Activated CD8-positive, alpha-beta memory T cell treated with anti-CD3 and anti-CD28 coated beads, Interleukin-2, amount 10 ng/mL, durations not matched to agents 7 days and 5 days (primary cell): ENCODE data around the gene SNTA1. TPM values are rescaled to one million over a fixed set of nuclear protein-coding genes. Genes with fewer than 3 reads are reported as not detected.
A peak's percentile ranks its signal among the peaks of the same experiment; 100 is the strongest.
"Not testable (repeated sequence)": the region's sequence is repeated elsewhere in the genome, so short reads cannot be mapped to it uniquely, and the experiment has no call there.

Experiments
- ATAC-seq: fragments of 150-1000 bp; cut with Tn5 transposase; one replicate; pipeline ENCODE4 v1.10.0; 2021; ENCODE audit warnings: moderate library complexity
- CTCF ChIA-PET: fragments of 350-600 bp; sonication (Branson Sonifier 250); formaldehyde crosslinking; loops from one replicate; lab custom pipeline; 2021; ENCODE audit warnings: antibody characterized with exemption; lab: Charles Lee
- DNase-seq: peaks from one replicate; pipeline ENCODE4 v3.0.0-alpha.2; 2020
- H3K27ac Mint-ChIP-seq: one replicate; pipeline ENCODE4 v1.8.0; 2021; ENCODE audit warnings: mild to moderate bottlenecking, mixed read lengths
- H3K27me3 Mint-ChIP-seq: one replicate; pipeline ENCODE4 v1.8.0; 2021; ENCODE audit warnings: mixed read lengths
- H3K36me3 Mint-ChIP-seq: one replicate; pipeline ENCODE4 v1.8.0; 2021; ENCODE audit warnings: mild to moderate bottlenecking, mixed read lengths
- H3K4me1 Mint-ChIP-seq: one replicate; pipeline ENCODE4 v1.8.0; 2021; ENCODE audit warnings: mixed read lengths
- H3K4me3 Mint-ChIP-seq: one replicate; pipeline ENCODE4 v1.8.0; 2021; ENCODE audit warnings: mild to moderate bottlenecking, moderate library complexity, mixed read lengths
- H3K9me3 Mint-ChIP-seq: one replicate; pipeline ENCODE4 v1.8.0; 2022; ENCODE audit warnings: low read depth, mixed read lengths
- total RNA-seq, 2 experiments: library from RNA; stranded (reverse); gene quantifications; one replicate each; pipeline ENCODE4 v1.2.3, GENCODE V29; 2021

The SNTA1 gene
- 1 to 10 TPM; 3.7 to 5.7 TPM for total RNA-seq

GRCh38 chr20:33443512-33444239, at the start of gene SNTA1:
Gene SNTA1 (minus strand): TSS chr20:33443763. CDS start chr20:33443620, 143 bp downstream.
- peaks cover 7% of the 10 kb centered on the region for H3K27me3 Mint-ChIP-seq
- peak within 1 kb of the TSS; percentile 86 for H3K4me3 Mint-ChIP-seq
- CTCF ChIA-PET = interaction anchor here (0.5 to 3.2 kb wide), 11 partner anchors 10 to 236 kb away, joined by 3 to 22 read pairs (median 5); partner anchors contain the start of genes ACTL10, C20orf144 and CBFA2T2
- H3K9me3 Mint-ChIP-seq = peaks cover 2% of the 10 kb centered on the region
- ATAC-seq (peak; percentile 91), DNase-seq (peak; percentile 94)
- H3K27ac Mint-ChIP-seq = peak within 1 kb of the TSS; percentile 84
- no peaks in the 10 kb centered on the region for H3K36me3 Mint-ChIP-seq
- H3K4me1 Mint-ChIP-seq = peaks cover 20% of the 10 kb centered on the region

- no peak for ATAC-seq
- H3K36me3 Mint-ChIP-seq = no peaks in the 10 kb centered on the region
Measured at GRCh38 chr20:33490934-33491656, 47.5 kb upstream of the SNTA1 start.

GRCh38 chr20:33490023-33490933, 46.7 kb upstream of the SNTA1 start, which contains the start of gene CBFA2T2:
Gene CBFA2T2 (plus strand): TSS chr20:33490096. CDS start chr20:33490268, 172 bp downstream.
- CTCF ChIA-PET = interaction anchor here (0.6 to 2.5 kb wide), 13 partner anchors 10 to 822 kb away, joined by 3 to 18 read pairs (median 3); partner anchors contain the start of genes ACTL10 and SNTA1
- peak within 1 kb of the TSS; percentile 89 for H3K27ac Mint-ChIP-seq
- peak; percentile 69 for DNase-seq

More at GRCh38 chr20:33490934-33491656, 47.5 kb upstream of the SNTA1 start:
- H3K9me3 Mint-ChIP-seq = no peaks in the 10 kb centered on the region
- no peaks in the 10 kb centered on the region for H3K27me3 Mint-ChIP-seq
- peaks cover 10% of the 10 kb centered on the region for H3K4me1 Mint-ChIP-seq
- CTCF ChIA-PET = interaction anchor here (0.6 to 1.5 kb wide), 4 partner anchors 16 to 228 kb away, joined by 3 to 5 read pairs (median 4); partner anchors contain the start of gene SNTA1
- peak overlapping the region; percentile 77 for H3K27ac Mint-ChIP-seq
- DNase-seq = no peak
- peak overlapping the region; percentile 84 for H3K4me3 Mint-ChIP-seq

DNA sequence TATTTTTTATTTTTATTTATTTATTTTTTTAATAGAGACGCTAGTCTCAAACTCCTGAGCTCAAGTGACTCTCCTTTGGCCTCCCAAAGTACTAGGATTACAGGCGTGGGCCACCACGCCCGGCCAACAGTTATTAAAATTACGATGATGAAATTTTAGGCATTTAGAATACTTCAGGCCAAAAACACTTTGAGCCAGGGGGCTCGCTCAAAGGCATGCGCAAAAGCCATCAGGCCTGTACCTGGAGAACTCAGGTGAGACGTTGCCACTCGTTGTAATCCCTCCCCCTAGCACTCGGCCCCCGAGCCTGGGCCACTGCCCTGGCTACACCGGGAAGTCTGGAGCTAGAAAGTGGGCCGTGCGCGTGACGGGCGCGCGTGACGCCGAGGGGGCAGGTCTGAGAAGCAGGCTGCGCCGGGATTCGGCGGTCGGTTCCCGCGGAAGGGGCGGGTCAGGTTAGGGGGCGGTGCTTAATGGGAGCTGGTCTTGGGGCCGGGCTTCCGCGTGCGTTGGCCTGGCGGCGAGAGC, 46.0 kb upstream of the SNTA1 start:
- peak overlapping the region; percentile 84 for H3K4me3 Mint-ChIP-seq
- no peaks in the 10 kb centered on the region for H3K36me3 Mint-ChIP-seq
- DNase-seq (peak; percentile 99), ATAC-seq (peak; percentile 96)
- H3K9me3 Mint-ChIP-seq = no peaks in the 10 kb centered on the region
- CTCF ChIA-PET = interaction anchor here (0.6 to 2.5 kb wide), 13 partner anchors 10 to 823 kb away, joined by 3 to 18 read pairs (median 3); partner anchors contain the start of genes ACTL10 and SNTA1
- no peaks in the 10 kb centered on the region for H3K27me3 Mint-ChIP-seq
- H3K4me1 Mint-ChIP-seq = peaks cover 10% of the 10 kb centered on the region
- H3K27ac Mint-ChIP-seq = peak overlapping the region; percentile 89

More at GRCh38 chr20:33490023-33490933, 46.7 kb upstream of the SNTA1 start, which contains the start of gene CBFA2T2:
- ATAC-seq = peak; percentile 68
- no peaks in the 10 kb centered on the region for H3K9me3 Mint-ChIP-seq
- peak within 1 kb of the TSS; percentile 84 for H3K4me3 Mint-ChIP-seq
- H3K36me3 Mint-ChIP-seq = no peaks in the 10 kb centered on the region
- H3K27me3 Mint-ChIP-seq = no peaks in the 10 kb centered on the region
- H3K4me1 Mint-ChIP-seq = peaks cover 10% of the 10 kb centered on the region

DNA sequence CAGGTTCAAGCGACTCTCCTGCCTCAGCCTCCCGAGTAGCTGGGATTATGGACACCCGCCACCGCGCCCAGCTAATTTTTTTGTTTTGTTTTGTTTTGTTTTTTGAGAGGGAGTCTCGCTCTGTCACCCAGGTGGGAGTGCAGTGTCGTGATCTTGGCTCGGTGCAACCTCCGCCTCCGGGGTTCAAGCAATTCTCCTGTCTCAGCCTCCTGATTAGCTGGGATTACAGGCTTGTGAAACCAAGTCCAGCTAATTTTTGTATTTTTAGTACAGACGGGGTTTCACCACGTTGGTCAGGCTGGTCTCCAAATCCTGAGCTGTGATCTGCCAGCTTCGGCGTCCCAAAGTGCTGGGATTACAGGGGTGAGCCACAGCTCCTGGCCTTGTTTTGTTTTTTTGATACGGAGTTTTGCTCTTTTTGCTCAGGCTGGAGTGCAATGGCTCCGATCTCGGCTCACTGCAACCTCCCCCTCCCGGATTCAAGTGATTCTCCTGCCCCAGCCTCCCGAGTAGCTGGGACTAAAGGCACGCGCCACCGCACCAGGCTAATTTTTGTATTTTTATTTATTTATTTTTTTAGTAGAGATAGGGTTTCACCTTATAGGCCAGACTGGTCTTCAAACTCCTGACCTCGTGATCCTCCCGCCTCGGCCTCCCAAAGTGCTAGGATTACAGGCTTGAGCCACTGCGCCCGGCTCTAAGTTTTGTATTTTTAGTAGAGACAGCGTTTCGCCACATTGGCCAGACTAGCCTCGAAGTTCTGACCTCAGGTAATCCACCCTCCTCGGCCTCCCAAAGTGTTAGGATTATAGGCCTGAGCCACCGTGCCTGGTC, 45.3 kb upstream of the SNTA1 start:
- ATAC-seq, H3K9me3 Mint-ChIP-seq, H3K36me3 Mint-ChIP-seq, H3K4me3 Mint-ChIP-seq, DNase-seq, H3K27me3 Mint-ChIP-seq: not testable (repeated sequence)
- H3K27ac Mint-ChIP-seq = peak overlapping the region; percentile 40
- H3K4me1 Mint-ChIP-seq = peaks cover 10% of the 10 kb centered on the region
- CTCF ChIA-PET = interaction anchor here (0.9 to 2.5 kb wide), 9 partner anchors 9 to 230 kb away, joined by 3 to 18 read pairs (median 3); partner anchors contain the start of gene ACTL10

GRCh38 chr20:33488201-33488600, 44.6 kb upstream of the SNTA1 start:
- Mint-ChIP-seq H3K9me3 (no peaks in the 10 kb centered on the region), H3K27ac (no peak overlapping the region), H3K4me3 (peak overlapping the region; percentile 7), H3K36me3 (no peaks in the 10 kb centered on the region), H3K27me3 (no peaks in the 10 kb centered on the region), H3K4me1 (peaks cover 9% of the 10 kb centered on the region)
- CTCF ChIA-PET = interaction anchor here (2.5 kb wide), 1 partner anchor 179 kb away, joined by 18 read pairs; the partner anchor contains the start of gene ACTL10
- ATAC-seq (no peak), DNase-seq (no peak)

- H3K27me3 Mint-ChIP-seq, H3K36me3 Mint-ChIP-seq, ATAC-seq, H3K4me3 Mint-ChIP-seq, DNase-seq, CTCF ChIA-PET, H3K27ac Mint-ChIP-seq, H3K9me3 Mint-ChIP-seq, H3K4me1 Mint-ChIP-seq: not testable (repeated sequence)
Measured at GRCh38 chr20:33483186-33483585, 39.6 kb upstream of the SNTA1 start.

DNA sequence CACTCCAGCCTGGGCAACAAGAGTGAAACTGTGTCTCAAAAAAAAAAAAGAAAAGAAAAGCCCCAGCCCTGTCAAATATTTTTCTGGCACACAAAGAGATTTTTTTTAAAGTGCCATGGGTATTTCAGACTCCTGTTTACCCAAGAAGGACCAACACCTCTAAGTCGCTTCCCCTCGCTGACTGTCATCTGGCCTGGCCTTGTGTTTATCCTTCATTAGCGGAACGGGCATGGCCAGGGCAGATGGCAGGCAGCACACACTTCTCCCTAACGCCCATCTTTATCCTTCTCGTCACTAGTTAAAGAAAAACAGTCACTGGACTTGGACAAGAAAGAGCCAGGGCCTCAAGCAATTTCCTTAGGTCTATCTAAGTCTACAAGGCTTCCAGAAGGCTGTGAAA, 39.0 kb upstream of the SNTA1 start:
- no peak for ATAC-seq
- Mint-ChIP-seq H3K4me3 (no peak overlapping the region), H3K36me3 (no peaks in the 10 kb centered on the region), H3K4me1 (no peaks in the 10 kb centered on the region), H3K27ac (no peak overlapping the region), H3K27me3 (no peaks in the 10 kb centered on the region), H3K9me3 (no peaks in the 10 kb centered on the region)
- DNase-seq = no peak
- CTCF ChIA-PET = no interaction called here

GRCh38 chr20:33481431-33481941, 37.9 kb upstream of the SNTA1 start:
- Mint-ChIP-seq H3K27me3 (no peaks in the 10 kb centered on the region), H3K4me1 (no peaks in the 10 kb centered on the region), H3K4me3 (no peak overlapping the region), H3K27ac (no peak overlapping the region), H3K36me3 (no peaks in the 10 kb centered on the region), H3K9me3 (no peaks in the 10 kb centered on the region)
- CTCF ChIA-PET = no interaction called here
- DNase-seq (no peak), ATAC-seq (no peak)

- Mint-ChIP-seq H3K27me3 (no peaks in the 10 kb centered on the region), H3K4me3 (no peak overlapping the region), H3K4me1 (no peaks in the 10 kb centered on the region), H3K9me3 (no peaks in the 10 kb centered on the region), H3K27ac (no peak overlapping the region), H3K36me3 (no peaks in the 10 kb centered on the region)
- no peak for DNase-seq
- ATAC-seq = no peak
- CTCF ChIA-PET = interaction anchor here (1.2 to 1.6 kb wide), 2 partner anchors 9 to 188 kb away, joined by 4 read pairs; partner anchors contain the start of gene CBFA2T2
Measured at GRCh38 chr20:33480048-33480447, 36.5 kb upstream of the SNTA1 start.

DNA sequence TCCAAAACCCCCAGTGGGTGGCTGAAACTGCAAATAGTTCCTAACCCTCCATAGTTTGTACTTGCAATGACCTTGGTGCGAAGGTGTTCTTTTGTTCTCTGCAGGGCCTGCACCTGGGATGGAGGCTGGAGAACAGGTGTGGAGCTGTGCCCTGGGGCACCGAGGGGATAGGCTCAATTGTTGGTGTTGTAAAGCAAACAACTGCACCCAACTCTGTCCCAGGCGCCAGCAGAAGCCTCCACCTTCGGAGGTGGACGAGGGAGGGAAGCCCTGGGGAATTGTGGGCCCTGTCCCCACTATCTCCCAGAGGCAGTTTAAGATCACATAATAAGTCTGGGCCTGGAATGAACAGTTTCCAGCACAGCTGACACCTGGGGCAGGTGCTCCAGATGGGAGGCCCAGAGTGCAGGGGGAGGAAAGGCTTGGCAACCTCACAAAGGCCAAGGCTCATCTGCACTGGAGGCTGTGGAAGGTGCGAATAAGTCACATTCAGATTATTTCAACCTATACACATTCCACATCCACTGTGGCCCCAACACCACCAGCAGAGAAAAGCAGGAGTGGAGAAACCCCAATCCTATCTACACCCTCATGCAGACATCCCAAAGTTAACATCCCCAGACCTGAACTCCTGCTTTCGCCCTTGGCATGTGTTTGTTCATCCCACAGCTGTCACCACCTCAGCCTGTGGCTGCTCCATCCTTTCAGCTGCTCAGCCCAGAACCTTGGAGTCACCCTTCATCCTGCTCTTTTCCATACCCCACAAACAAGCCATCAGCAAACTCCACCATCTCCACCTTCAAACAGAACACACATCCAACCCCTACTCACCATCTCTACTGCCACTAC, 34.0 kb upstream of the SNTA1 start:
- CTCF ChIA-PET = no interaction called here
- Mint-ChIP-seq H3K27ac (no peak overlapping the region), H3K4me1 (no peaks in the 10 kb centered on the region), H3K27me3 (no peaks in the 10 kb centered on the region), H3K36me3 (no peaks in the 10 kb centered on the region), H3K9me3 (no peaks in the 10 kb centered on the region), H3K4me3 (no peak overlapping the region)
- ATAC-seq = no peak
- no peak for DNase-seq
